Measurements from ENCODE around the gene DHX32. TPM values are rescaled to one million over a fixed set of nuclear protein-coding genes. Genes with fewer than 3 reads are reported as not detected.

The DHX32 gene

DNA sequence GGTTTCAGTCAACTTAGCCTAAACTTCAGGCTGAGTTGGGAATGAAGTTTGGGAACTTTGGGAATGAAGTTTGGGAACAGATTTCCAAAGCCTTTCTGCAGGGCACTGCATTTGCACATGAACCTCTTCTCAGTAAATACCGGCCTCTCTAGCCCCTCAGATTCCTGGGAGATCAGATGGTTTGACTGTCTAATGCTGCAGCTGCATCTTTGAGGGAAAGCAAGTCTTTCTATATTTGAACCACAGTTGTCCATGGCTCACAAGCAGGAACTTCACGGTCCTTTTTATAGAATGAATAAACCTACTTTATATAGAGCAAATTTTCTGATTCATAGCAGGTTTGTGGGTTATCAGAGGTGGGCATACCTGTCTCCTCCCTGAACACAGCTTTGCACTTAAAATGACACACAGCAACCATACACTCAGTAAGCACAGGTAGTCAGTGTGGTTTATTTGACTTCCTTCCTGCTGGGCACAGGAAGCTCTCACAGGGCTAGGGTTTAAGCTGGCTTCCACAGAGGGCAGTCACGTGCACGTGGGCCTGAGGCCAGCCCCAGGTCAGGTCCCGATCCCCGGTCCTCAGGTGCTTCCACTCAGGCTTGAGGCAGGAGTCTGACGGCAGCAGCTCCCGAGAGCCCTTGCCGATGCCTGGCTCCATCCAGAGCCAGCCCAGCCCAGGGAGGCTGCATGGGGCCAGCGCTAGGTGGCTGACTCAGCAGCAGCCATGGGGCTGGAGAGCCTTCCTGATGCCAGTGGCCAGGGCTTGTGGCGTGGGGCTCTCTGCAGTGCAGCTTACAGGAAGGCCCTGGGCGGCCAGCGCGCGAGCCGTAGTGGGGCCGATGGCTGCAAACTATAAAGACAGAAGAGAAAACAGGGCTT is 92.7 kb downstream of the DHX32 start:
- Histone ChIP-seq H2BK120ac (ENCODE audit: low read depth, low read length) (no peak overlapping the region), H3K4ac (ENCODE audit: low read depth, low read length) (no peak overlapping the region), H3K27me3 (ENCODE audit: insufficient read depth, low read length, poor library complexity) (no peaks in the 10 kb centered on the region), H3K56ac (ENCODE audit: low read length) (no peak overlapping the region), H2BK15ac (replicated peaks; ENCODE audit: low read depth) (no peak overlapping the region), H2AK5ac (ENCODE audit: low read length) (no peak overlapping the region), H3K4me1 (ENCODE audit: control insufficient read depth, low read depth, low read length) (no peaks in the 10 kb centered on the region), H3K23ac (ENCODE audit: low read length) (no peak overlapping the region), H3K79me2 (ENCODE audit: control insufficient read depth, insufficient read depth, low read length) (no peaks in the 10 kb centered on the region), H2BK5ac (ENCODE audit: low read length) (no peak overlapping the region), H4K8ac (ENCODE audit: low read depth, low read length) (no peak overlapping the region), H3K18ac (ENCODE audit: low read length) (no peak overlapping the region), H3K4me3 (ENCODE audit: low read length) (no peak overlapping the region), H3K9ac (ENCODE audit: low read length) (no peak overlapping the region), H4K5ac (ENCODE audit: low read length) (no peak overlapping the region), H3K27ac (ENCODE audit: low read depth, low read length) (no peak overlapping the region), H3K4me2 (ENCODE audit: low read length) (no peak overlapping the region), H3K79me1 (ENCODE audit: low read length) (no peaks in the 10 kb centered on the region), H3K36me3 (ENCODE audit: control insufficient read depth, insufficient read depth, low read length) (no peaks in the 10 kb centered on the region)
- DNase-seq, result no peak
- WGBS (ENCODE audit: extremely low coverage, insufficient coverage, low lambda C conversion rate), result no CpG with 5 or more reads among the region's 17 CpGs

Small RNAs within 50 kb of the gene (small RNA-seq; reads per million reads assigned to genes)
- gene MIR4484 (ENCODE audit: insufficient read depth) (not detected), gene RF00017 (ENCODE audit: insufficient read depth) (not detected), gene RNU2-42P (ENCODE audit: insufficient read depth) (not detected)
